GM20000 (cell line): ENCODE results near the gene PLCH2.

Experiments used
- DNase-seq: peaks from one replicate; pipeline ENCODE4 v3.0.0; 2012; ENCODE audit warnings: low spot score
- TF ChIP-seq, protein P1 (sequence below): IDR thresholded peaks from 2 replicates; pipeline ENCODE4 v1.5.1; 2012; ENCODE audit warnings: mild to moderate bottlenecking, control low read depth; ENCODE audit errors: extremely low read depth, missing control alignments

Gene PLCH2

DNA sequence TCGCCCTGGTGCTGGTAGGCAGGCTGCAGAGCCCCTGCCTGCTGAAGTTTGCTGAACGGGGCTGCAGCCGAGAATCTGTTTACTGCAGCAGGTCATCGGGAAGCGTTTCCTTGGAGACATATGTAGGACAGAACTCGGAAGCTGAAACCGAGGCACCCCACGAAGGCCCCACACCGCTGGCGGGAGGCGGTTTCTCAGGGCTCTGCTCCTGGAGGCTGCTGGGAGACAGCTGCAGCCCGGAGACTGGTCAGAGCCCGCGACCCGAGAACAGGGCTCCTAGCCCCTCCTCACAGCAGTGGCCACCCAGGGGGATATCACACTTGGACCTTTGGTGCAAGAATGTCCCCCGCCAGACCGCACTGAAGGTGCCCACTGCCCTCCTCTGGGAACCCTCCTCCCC lies 12.7 kb upstream of the PLCH2 start:
- no peak for DNase-seq
- TF ChIP-seq, protein P1, sequence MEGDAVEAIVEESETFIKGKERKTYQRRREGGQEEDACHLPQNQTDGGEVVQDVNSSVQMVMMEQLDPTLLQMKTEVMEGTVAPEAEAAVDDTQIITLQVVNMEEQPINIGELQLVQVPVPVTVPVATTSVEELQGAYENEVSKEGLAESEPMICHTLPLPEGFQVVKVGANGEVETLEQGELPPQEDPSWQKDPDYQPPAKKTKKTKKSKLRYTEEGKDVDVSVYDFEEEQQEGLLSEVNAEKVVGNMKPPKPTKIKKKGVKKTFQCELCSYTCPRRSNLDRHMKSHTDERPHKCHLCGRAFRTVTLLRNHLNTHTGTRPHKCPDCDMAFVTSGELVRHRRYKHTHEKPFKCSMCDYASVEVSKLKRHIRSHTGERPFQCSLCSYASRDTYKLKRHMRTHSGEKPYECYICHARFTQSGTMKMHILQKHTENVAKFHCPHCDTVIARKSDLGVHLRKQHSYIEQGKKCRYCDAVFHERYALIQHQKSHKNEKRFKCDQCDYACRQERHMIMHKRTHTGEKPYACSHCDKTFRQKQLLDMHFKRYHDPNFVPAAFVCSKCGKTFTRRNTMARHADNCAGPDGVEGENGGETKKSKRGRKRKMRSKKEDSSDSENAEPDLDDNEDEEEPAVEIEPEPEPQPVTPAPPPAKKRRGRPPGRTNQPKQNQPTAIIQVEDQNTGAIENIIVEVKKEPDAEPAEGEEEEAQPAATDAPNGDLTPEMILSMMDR: no peak

DNA sequence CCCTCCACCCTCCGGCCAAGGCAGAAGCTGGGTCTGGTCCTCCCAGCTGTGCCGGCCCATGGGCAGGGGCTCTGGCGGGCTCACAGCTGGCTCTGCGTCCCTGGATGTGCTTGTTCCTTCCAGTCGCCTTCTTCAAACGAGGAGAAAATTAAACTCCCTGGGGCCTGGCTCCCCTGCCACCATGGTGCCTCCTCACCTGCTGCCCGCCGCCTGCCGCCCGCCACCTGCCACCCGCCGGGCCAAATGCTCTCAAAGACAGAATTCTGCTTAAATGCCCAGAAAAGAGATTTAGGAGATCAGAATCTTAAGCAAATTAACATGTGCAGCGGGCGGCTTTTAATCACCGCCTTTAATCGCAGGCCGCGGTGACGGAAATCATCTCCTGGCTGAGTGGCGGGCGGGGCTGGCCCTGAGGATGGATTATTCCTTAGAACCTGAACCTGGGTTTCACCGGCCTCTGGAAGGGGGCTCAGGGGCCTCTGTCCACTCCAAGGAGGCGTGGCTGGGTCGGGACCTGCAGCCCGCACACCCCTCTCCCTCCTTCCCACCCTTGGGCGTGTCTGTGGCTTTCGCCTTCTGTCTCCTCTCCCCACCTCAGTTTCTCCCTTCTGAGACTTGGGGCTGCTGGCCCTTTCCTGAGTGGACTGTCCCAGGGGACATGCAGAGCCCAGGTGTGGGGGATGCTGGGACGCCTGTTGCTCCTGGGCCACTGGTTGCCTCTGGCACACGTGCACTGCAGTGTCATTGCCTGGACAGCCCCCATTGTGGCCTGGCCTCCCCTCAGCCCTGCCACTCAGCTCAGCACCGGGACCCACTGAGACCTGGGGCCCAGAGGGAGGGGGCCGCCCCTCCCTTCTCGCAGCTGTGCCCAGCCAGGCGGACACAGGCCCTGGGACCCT lies 10.5 kb upstream of the PLCH2 start:
- DNase-seq: no peak
- TF ChIP-seq, protein P1: no peak

DNA sequence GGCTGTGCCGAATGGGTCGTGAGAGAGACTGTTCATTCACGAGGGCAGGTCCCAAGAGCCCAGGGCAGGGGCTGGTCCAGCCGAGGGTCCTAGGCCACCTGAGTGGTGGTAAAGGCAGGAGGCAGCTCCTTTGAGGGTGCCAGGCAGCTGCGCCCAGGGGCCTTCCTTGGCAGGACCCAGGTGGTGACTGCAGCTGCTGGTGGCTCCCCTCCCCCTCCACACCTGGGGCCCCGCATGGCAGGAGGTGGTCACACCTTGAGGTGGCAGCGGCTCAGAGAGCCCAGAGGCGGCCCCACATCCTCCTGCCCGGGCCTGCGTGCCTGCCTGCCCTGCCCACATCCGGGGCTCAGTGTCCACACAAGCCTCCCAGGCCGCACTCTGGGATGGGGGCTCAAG lies 9.8 kb upstream of the PLCH2 start:
- no peak for DNase-seq
- TF ChIP-seq, protein P1: no peak

DNA sequence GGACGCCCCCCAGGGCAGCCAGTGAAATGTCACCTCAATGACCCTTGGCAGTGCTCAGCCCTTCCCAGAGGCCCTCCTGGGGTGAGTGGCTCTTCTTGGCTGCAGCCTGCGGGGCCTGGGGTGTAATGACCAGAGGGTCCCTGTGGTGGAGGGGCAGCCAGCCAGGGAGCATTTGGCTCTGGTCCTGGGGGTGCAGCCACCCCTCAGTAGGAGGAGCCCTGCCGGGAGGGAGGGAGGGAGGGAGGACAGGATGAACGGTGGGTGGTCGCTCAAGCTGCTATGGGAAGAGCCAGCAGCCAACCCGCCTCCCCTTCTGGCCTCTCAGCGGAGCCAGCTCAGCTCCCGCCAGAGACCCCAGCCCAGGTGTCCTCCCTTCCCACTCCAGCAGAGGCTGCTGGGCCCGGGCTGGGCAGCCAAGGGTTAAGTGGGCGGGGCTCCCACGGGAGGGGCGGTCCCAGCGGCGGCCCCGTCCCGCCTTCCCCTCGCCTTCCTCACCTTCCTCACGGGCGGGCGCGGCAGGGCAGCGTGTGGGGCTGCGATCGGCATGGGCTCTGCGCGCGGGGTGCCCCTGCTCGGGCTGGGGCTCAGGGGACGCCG lies 9.0 kb upstream of the PLCH2 start:
- TF ChIP-seq, protein P1: no peak
- DNase-seq: peak; percentile 62

DNA sequence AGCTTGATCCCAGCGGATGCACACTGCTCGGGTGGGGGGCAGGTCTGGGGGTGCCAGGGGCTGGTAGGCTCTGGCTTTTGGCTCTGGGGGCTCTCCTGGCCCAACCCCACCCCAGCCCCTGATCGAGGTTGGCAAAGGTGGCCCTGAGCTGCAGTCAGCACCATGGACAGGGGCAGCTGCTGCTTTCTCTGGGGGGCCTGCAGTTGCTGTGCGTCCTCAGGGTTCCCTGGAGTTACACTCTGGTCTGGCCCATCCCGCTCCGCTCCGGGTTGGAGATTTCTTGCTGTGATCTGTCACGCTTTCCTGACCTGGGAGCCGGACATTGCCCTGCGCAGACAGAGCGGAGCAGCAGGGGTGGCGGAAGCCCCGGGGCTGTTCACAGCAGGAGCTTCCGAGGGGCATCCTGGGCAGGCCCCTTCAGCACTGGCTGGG lies 8.0 kb upstream of the PLCH2 start:
- TF ChIP-seq, protein P1: no peak
- DNase-seq: peak; percentile 69

DNA sequence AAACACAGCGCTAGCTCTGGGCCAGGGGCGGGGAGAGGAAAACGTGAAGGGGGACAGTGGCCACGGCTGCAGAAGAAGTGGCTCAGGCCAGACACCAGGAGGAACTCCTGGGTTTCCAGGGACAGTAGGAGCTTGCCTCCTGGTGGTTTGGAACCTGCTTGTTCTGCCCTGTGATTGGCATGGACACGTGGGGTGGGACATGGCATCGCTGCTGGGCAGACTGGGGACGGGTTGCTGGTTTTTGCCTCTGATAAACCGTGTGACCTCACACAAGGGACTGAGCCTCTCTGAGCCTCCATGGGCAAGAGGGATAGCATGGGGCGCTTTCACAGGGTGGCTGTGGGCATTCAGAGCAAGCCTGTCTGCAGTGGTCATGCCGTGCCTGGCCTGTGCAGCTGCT lies 7.5 kb upstream of the PLCH2 start:
- DNase-seq: peak; percentile 54
- TF ChIP-seq, protein P1: no peak
